Skin epidermis (tissue), 12 donors: ENCODE measurements around the gene SDC4.

Experiments
- H3K27ac ChIP-seq, 21 experiments: fragments of 200-600 bp; sonication (generic) in 11 of 21; one replicate each; pipeline ENCODE4 v1.5.0; 2020; ENCODE audit warnings: mild to moderate bottlenecking in 3 of 21, inconsistent platforms in 2 of 21, moderate library complexity in 2 of 21
- H3K4me3 ChIP-seq, 7 experiments: fragments of 200-600 bp; sonication (generic) in 2 of 7; one replicate each; pipeline ENCODE4 v1.5.0; 2020; ENCODE audit warnings: inconsistent platforms in 2 of 7, mild to moderate bottlenecking in 2 of 7, moderate library complexity in 1 of 7

The SDC4 gene

DNA sequence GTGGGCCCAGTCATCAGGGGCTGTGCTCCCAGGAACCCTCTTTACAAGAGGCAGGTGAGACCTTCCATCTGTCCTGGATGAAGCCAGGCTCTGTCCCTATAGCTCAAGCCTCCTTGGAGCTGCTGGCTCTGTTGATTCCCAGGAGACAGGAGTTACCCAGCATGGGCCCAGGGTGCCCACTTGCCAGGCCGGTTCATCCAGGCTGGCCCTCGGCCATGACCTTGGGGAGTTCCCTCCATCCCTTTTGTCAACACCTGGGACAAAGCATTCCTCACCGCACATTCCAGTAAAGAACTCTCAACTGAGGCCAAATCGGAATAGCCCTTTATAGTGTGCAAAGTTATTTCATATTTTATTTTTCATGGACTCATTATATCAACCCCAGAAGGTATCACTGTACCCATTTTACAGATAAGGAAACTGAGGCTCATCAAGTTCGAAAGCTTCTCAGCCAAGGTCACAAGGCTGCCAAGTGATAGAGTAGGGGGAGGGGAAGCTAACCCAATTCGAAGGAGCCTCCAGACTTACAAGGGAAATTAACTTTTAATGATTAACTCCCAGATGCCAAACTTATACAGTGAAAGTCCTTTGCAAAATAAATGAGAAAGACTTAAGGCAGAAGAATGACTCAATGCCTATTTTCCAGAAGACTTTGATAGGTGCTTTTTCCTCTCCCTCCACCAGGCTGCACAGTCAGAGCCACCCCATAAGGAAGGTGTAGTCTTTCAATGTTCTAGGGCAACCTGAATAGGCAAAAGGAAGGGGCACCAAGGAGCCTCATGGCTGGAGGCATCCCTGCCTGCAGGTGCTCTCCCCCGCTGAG, 18.5 kb downstream of the SDC4 start:
- peak overlapping the region in 1 of 21 experiments; percentile 30 for H3K27ac ChIP-seq
- H3K4me3 ChIP-seq, result no peak overlapping the region

GRCh38 chr20:45328451-45328850, 19.8 kb downstream of the SDC4 start:
- no peak overlapping the region for H3K4me3 ChIP-seq
- H3K27ac ChIP-seq, result no peak overlapping the region

DNA sequence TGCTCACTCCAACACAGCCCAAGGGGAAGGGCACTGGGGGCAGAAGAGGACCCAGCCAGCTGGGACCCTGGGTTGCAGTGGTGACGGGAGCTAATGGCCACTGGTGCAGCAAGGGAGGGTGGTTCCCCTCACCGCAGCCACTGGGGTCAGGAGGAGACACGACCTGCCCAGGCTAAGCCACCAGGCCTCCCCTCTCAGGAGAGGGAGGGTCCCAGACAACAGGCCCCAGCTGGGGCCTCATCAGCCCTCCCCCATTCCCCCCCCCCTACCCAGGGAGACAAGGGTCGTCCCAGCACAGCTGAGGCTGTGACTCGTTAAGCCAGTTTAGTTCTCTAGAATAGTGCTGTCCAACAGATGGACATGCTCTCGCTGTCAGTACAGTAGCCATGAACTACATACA, 22.9 kb downstream of the SDC4 start:
- no peak overlapping the region for H3K27ac ChIP-seq

DNA sequence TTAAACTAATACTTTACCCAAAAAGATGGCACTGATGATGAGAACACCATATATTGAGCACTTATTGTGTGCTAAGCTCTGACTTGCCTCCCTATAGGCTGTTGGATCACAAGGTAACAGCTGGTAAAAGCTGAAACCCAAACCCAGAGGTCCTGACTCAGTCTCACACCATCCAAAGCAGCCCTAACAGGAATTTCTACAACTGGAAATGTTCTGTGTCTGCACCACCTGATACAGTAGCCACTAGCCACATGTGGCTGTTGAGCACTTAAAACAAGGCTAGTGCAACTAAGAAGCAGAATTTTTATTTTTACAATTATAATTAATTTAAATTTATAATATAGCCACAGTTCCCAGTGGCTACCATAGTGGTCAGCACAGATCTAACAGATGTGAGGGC, 24.5 kb downstream of the SDC4 start:
- Histone ChIP-seq H3K27ac (no peak overlapping the region), H3K4me3 (no peak overlapping the region)

More for the DNA sequence above, 22.9 kb downstream of the SDC4 start:
- H3K4me3 ChIP-seq, result no peak overlapping the region

DNA sequence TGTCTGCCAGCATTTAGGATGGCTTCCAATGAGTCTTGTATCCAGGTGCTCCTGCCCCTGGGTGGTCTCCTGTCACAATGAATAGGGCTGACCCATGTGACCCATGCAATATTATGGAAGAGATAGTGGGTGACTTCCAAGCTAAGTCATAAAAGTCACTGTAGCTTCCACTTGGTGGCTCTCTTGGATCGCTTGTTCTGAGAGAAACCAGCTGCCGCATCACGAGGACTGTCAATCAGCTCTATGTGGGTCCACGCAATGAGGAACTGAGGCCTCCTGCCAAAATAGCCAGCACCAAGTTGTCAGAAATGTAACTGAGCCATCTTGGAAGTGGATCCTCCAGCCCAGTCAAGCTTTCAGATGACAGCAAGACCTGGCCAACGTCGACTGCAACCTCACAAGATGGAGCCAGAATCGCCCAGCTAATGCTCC, 25.3 kb downstream of the SDC4 start:
- no peak overlapping the region for H3K4me3 ChIP-seq
- no peak overlapping the region for H3K27ac ChIP-seq

GRCh38 chr20:45320948-45321595, 27.2 kb downstream of the SDC4 start:
- Histone ChIP-seq H3K4me3 (no peak overlapping the region), H3K27ac (peak overlapping the region in 1 of 21 experiments; percentile 42)

- H3K4me3 ChIP-seq, result no peak overlapping the region
Measured at GRCh38 chr20:45318948-45319347, 29.3 kb downstream of the SDC4 start.

DNA sequence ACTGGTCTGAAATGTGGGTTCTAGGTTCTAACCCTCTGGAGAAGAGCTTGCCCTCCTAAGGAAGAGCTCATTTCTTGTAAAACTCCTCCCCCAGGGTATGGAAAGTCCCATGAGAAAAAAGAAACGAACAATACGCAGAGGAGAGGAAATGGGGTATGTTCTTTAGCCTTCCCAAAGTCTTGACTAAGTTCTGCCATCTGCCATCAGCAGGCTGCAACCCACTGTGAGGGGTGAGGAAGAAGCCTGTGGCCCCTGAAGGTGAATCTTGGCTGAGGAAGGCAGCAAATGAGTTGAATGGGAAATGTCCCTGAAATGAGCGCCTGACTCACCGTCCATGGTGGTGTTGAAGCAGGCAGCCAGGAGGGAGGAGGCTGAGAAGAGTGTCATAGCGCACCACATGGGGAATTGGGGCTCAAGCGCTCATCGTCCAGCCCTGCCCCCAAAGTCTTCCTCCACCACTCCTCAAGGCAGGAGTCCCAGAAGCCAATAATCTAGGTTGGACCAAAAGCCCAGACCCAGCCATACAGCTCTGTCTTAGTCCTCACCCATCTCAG, 29.8 kb downstream of the SDC4 start:
- Histone ChIP-seq H3K4me3 (no peak overlapping the region), H3K27ac (no peak overlapping the region)

More at GRCh38 chr20:45318948-45319347, 29.3 kb downstream of the SDC4 start:
- no peak overlapping the region for H3K27ac ChIP-seq

GRCh38 chr20:45317826-45318225, 30.4 kb downstream of the SDC4 start:
- H3K27ac ChIP-seq, result no peak overlapping the region
- no peak overlapping the region for H3K4me3 ChIP-seq

DNA sequence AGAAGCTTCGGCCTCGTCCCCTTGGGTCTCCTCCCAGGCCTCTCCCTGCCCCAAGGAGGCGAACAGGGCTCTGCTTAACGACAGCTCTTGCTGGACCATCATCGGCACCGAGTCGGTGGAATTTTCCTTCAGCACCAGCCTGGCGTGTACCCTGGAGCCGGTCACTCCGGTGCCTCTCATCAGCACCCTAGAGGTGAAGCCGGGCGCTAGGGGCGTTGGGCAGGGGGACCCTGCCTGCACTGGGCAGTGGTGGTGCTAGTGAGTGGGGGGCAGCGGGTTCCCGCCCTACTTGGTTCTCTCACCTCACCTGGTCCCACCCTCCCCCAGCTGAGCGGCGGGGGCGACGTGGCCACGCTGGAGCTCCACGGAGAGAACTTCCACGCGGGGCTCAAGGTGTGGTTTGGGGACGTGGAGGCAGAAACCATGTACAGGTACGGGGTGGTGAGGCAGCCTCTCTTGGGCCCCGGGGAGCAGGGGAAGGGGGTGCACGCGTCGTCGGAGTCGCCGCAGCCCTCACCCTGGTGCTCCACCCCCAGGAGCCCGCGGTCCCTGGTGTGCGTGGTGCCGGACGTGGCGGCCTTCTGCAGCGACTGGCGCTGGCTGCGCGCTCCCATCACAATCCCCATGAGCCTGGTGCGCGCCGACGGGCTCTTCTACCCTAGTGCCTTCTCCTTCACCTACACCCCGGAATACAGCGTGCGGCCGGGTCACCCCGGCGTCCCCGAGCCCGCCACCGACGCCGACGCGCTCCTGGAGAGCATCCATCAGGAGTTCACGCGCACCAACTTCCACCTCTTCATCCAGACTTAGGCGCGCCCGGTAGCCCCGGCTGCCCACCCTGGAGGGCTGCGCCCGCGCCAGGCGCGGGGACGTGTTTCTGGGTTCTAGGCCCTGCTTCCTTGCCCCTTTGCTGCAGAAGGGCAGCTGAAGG, 31.8 kb downstream of the SDC4 start:
- no peak overlapping the region for H3K27ac ChIP-seq
- no peak overlapping the region for H3K4me3 ChIP-seq

- Histone ChIP-seq H3K27ac (no peak overlapping the region), H3K4me3 (no peak overlapping the region)
Measured at GRCh38 chr20:45315672-45316071, 32.6 kb downstream of the SDC4 start.

- no peak overlapping the region for H3K27ac ChIP-seq
- no peak overlapping the region for H3K4me3 ChIP-seq
Measured at GRCh38 chr20:45313943-45314342, 34.3 kb downstream of the SDC4 start.

- Histone ChIP-seq H3K4me3 (no peak overlapping the region), H3K27ac (no peak overlapping the region)
Measured at GRCh38 chr20:45313065-45313695, 35.0 kb downstream of the SDC4 start.

DNA sequence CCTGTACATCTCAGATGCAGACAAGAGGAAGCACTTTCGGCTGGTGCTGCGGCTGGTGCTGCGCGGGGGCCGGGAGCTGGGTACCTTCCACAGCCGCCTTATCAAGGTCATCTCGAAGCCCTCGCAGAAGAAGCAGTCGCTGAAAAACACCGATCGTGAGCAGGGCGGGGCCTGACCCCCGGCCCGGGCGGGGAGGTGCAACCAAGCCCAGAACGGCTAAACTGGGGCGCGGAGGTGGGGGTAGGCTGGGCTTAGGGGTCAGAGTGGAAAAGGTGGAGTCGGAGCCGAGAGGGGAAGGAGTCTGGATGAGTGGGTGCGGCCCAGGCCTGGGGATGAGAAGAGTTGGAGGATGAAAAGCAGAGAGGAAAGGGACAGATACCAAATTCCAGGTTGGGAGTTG, 36.0 kb downstream of the SDC4 start:
- H3K27ac ChIP-seq, result no peak overlapping the region
- no peak overlapping the region for H3K4me3 ChIP-seq

DNA sequence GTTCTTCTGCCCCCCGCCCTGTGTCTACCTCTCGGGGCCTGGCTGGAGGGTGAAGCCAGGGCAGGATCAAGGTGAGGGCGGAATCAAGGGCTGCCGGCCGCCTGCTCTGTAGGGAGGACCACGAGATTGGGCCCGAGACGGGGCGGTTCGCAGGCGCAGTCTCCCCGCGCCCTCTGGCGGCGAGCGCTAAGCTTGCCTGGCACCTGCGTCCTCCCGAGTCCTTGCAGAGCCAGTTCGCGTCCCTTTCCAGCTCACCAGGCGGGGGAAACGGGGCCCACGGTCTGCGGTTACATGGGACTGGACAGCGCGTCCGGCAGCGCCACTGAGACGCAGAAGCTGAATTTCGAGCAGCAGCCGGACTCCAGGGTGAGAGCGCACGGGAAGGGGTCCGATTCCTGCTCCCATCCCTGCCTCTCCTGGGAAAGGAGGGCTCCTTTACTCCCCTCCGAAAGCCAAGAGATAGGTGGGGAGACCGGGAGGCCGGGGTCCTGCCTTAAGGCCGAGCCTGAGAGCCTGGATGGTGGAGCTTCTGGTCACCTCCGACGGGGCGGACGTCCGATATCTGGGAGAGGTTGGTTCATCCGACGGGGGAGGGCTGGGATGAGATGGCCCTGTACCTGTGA, 36.5 kb downstream of the SDC4 start:
- no peak overlapping the region for H3K27ac ChIP-seq
- H3K4me3 ChIP-seq, result no peak overlapping the region

GRCh38 chr20:45309075-45309474, 39.1 kb downstream of the SDC4 start:
- Histone ChIP-seq H3K27ac (no peak overlapping the region), H3K4me3 (no peak overlapping the region)

- H3K27ac ChIP-seq, result peak within 1 kb of the TSS in 1 of 21 experiments; percentile 30
- H3K4me3 ChIP-seq, result no peak within 1 kb of the TSS
Measured at GRCh38 chr20:45308117-45308778, 40.0 kb downstream of the SDC4 start, which contains the start of gene MATN4. Gene MATN4 (minus strand): TSS chr20:45308299. CDS start chr20:45305582, 2,717 bp downstream.

GRCh38 chr20:45307076-45307640, 41.1 kb downstream of the SDC4 start:
- no peak overlapping the region for H3K27ac ChIP-seq
- no peak overlapping the region for H3K4me3 ChIP-seq
